H1 (cell line): Measurements from ENCODE around the gene LDLRAD4. TPM values are rescaled to one million over a fixed set of nuclear protein-coding genes. Genes with fewer than 3 reads are reported as not detected.

Source experiments
- CTCF ChIA-PET: fragments of 300-600 bp; sonication (Branson Sonifier 250); formaldehyde crosslinking; loops from one replicate; lab custom pipeline; 2021; ENCODE audit not compliant: partially characterized antibody; lab: Charles Lee
- POLR2A ChIA-PET: fragments of 300-600 bp; sonication (Branson Sonifier 250); formaldehyde crosslinking; loops from one replicate; lab custom pipeline; 2021; ENCODE audit warnings: inconsistent platforms; ENCODE audit not compliant: partially characterized antibody; lab: Charles Lee
- DNase-seq, 2 experiments: peaks; one replicate each; pipeline versions ENCODE4 v3.0.0 to v3.0.0-alpha.2; 2010 to 2022; ENCODE audit warnings: low spot score in 2 of 2, low read depth in 1 of 2, mixed read lengths in 1 of 2
- FAIRE-seq: peaks from 2 replicates; lab custom pipeline; 2011; peaks lifted over from hg19 to GRCh38; lab: Jason Lieb, UNC
- H2AFZ ChIP-seq: 2 replicates; pipeline ENCODE4 v1.8.1; 2012; ENCODE audit warnings: low read length, inconsistent platforms
- H2AK5ac ChIP-seq: 2 replicates; pipeline ENCODE4 v1.6.1; 2013; ENCODE audit warnings: low read depth, low read length
- H2BK120ac ChIP-seq: replicated peaks from 2 replicates; pipeline ENCODE3; 2013; ENCODE audit warnings: low read depth, low read length, inconsistent platforms
- H2BK12ac ChIP-seq: 2 replicates; pipeline ENCODE4 v1.6.1; 2013; ENCODE audit warnings: low read depth, low read length
- H2BK15ac ChIP-seq: 2 replicates; pipeline ENCODE4 v1.6.1; 2013; ENCODE audit warnings: low read length
- H2BK20ac ChIP-seq: 2 replicates; pipeline ENCODE4 v1.6.1; 2013; ENCODE audit warnings: low read length
- H2BK5ac ChIP-seq: 2 replicates; pipeline ENCODE4 v1.6.1; 2013; ENCODE audit warnings: low read depth, low read length
- H3K14ac ChIP-seq: 2 replicates; pipeline ENCODE4 v1.6.1; 2013; ENCODE audit warnings: inconsistent platforms; ENCODE audit not compliant: insufficient read length
- H3K18ac ChIP-seq: 2 replicates; pipeline ENCODE4 v1.6.1; 2013; ENCODE audit warnings: low read length; ENCODE audit errors: extremely low read depth
- H3K23ac ChIP-seq: 2 replicates; pipeline ENCODE4 v1.6.1; 2013; ENCODE audit warnings: inconsistent platforms; ENCODE audit not compliant: insufficient read length
- H3K23me2 ChIP-seq: 2 replicates; pipeline ENCODE4 v1.6.1; 2013; ENCODE audit warnings: low read depth, low read length
- H3K27ac ChIP-seq: 2 replicates; pipeline ENCODE4 v1.6.1; 2011; ENCODE audit warnings: low read depth, low read length, inconsistent platforms
- H3K27me3 ChIP-seq, 4 experiments: replicated peaks in 1 of 4; 1 replicate in 1 of 4; 2 replicates in 3 of 4; pipeline versions ENCODE4 v1.6.1 to v1.8.1; 2011 to 2013; ENCODE audit warnings: low read length in 3 of 4, mild to moderate bottlenecking in 3 of 4, inconsistent platforms in 2 of 4, mixed read lengths in 2 of 4, moderate library complexity in 1 of 4; ENCODE audit not compliant: control insufficient read depth in 3 of 4, insufficient read depth in 3 of 4; ENCODE audit errors: extremely low read depth in 1 of 4
- H3K36me3 ChIP-seq, 4 experiments: 2 replicates each; pipeline versions ENCODE4 v1.6.1 to v1.8.1; 2011 to 2013; ENCODE audit warnings: mild to moderate bottlenecking in 4 of 4, low read length in 3 of 4, moderate library complexity in 2 of 4, control low read depth in 1 of 4, inconsistent platforms in 1 of 4; ENCODE audit not compliant: insufficient read depth in 4 of 4, control insufficient read depth in 2 of 4
- H3K4ac ChIP-seq: replicated peaks from 2 replicates; pipeline ENCODE3; 2013; ENCODE audit warnings: low read length, low read depth, mixed read lengths, inconsistent platforms; ENCODE audit not compliant: insufficient read length
- H3K4me1 ChIP-seq, 4 experiments: replicated peaks in 1 of 4; 1 replicate in 1 of 4; 2 replicates in 3 of 4; pipeline versions ENCODE4 v1.6.1 to v1.8.1; 2011 to 2013; ENCODE audit warnings: low read length in 3 of 4, inconsistent platforms in 2 of 4, mixed read lengths in 1 of 4; ENCODE audit not compliant: insufficient read depth in 4 of 4, control insufficient read depth in 3 of 4
- H3K4me2 ChIP-seq, 2 experiments: 2 replicates each; pipeline versions ENCODE4 v1.6.1 to v1.8.1; 2011 to 2013; ENCODE audit warnings: low read depth in 2 of 2, low read length in 2 of 2, control low read depth in 1 of 2, inconsistent platforms in 1 of 2, mild to moderate bottlenecking in 1 of 2; ENCODE audit not compliant: insufficient read depth in 1 of 2
- H3K4me3 ChIP-seq, 4 experiments: fragments of 200-600, 300-600 bp in 1 of 4; sonication (generic), shearing (Covaris generic), sonication (Bioruptor Twin) in 1 of 4; 2 replicates each; pipeline versions ENCODE4 v1.5.1 to v1.8.1; 2011 to 2016; ENCODE audit warnings: low read length in 4 of 4, low read depth in 3 of 4, control low read depth in 2 of 4, inconsistent platforms in 2 of 4, mild to moderate bottlenecking in 2 of 4, mixed read lengths in 1 of 4, moderate library complexity in 1 of 4; ENCODE audit not compliant: insufficient read depth in 2 of 4; ENCODE audit errors: extremely low read depth in 1 of 4
- H3K56ac ChIP-seq: replicated peaks from 2 replicates; pipeline ENCODE3; 2013; ENCODE audit warnings: low read depth, mild to moderate bottlenecking, mixed read lengths, low read length, inconsistent platforms; ENCODE audit not compliant: insufficient read length
- H3K79me1 ChIP-seq: 2 replicates; pipeline ENCODE4 v1.6.1; 2013; ENCODE audit warnings: low read depth, low read length, control low read depth
- H3K79me2 ChIP-seq, 2 experiments: 2 replicates each; pipeline versions ENCODE4 v1.6.1 to v1.8.1; 2012 to 2013; ENCODE audit warnings: low read length in 2 of 2, mild to moderate bottlenecking in 2 of 2, inconsistent platforms in 1 of 2; ENCODE audit not compliant: insufficient read depth in 2 of 2, control insufficient read depth in 1 of 2
- H3K9ac ChIP-seq, 4 experiments: replicated peaks in 1 of 4; 1 replicate in 1 of 4; 2 replicates in 3 of 4; pipeline versions ENCODE4 v1.6.1 to v1.8.1; 2011 to 2013; ENCODE audit warnings: low read depth in 3 of 4, low read length in 3 of 4, control low read depth in 2 of 4, mild to moderate bottlenecking in 2 of 4, moderate library complexity in 2 of 4, inconsistent platforms in 1 of 4; ENCODE audit errors: extremely low read depth in 1 of 4
- H3K9me3 ChIP-seq, 2 experiments: 2 replicates each; pipeline versions ENCODE4 v1.6.1 to v1.8.1; 2012 to 2013; ENCODE audit warnings: mild to moderate bottlenecking in 2 of 2, moderate library complexity in 2 of 2, control low read depth in 1 of 2, inconsistent platforms in 1 of 2, low read depth in 1 of 2, low read length in 1 of 2, mixed read lengths in 1 of 2; ENCODE audit not compliant: insufficient read depth in 2 of 2
- H4K20me1 ChIP-seq, 2 experiments: replicated peaks in 1 of 2; 2 replicates each; pipeline versions ENCODE3 to v1.8.1; 2011 to 2013; ENCODE audit warnings: inconsistent platforms in 2 of 2, low read length in 2 of 2, mild to moderate bottlenecking in 1 of 2; ENCODE audit not compliant: insufficient read depth in 2 of 2, control insufficient read depth in 1 of 2
- H4K5ac ChIP-seq: 2 replicates; pipeline ENCODE4 v1.6.1; 2013; ENCODE audit warnings: low read length, low read depth, mixed read lengths, inconsistent platforms; ENCODE audit not compliant: insufficient read length
- H4K8ac ChIP-seq: 2 replicates; pipeline ENCODE4 v1.8.0; 2013; ENCODE audit warnings: mild to moderate bottlenecking, moderate library complexity, low read length, inconsistent platforms; ENCODE audit not compliant: insufficient read depth; ENCODE audit errors: extremely low read depth
- H4K91ac ChIP-seq: replicated peaks from 2 replicates; pipeline ENCODE3; 2013; ENCODE audit warnings: low read length, mixed read lengths, inconsistent platforms; ENCODE audit not compliant: insufficient read length
- BRCA1 ChIP-seq: IDR thresholded peaks from 2 replicates; pipeline ENCODE4 v1.6.1; 2012; ENCODE audit warnings: low read depth, low read length, improper control_type of control experiment
- E2F6 ChIP-seq: IDR thresholded peaks from 2 replicates; pipeline ENCODE4 v1.6.1; 2012; ENCODE audit warnings: inconsistent platforms
- EGR1 ChIP-seq: IDR thresholded peaks from 2 replicates; pipeline ENCODE4 v1.6.1; 2011; ENCODE audit warnings: low read depth, low read length, borderline replicate concordance
- EZH2 ChIP-seq: fragments of 200-600 bp; sonication (generic); IDR thresholded peaks from 2 replicates; pipeline ENCODE4 v1.7.1; 2012; ENCODE audit warnings: low read depth, mild to moderate bottlenecking, moderate library complexity, low read length, inconsistent platforms; ENCODE audit not compliant: severe bottlenecking
- KDM5A ChIP-seq: fragments of 200-600 bp; IDR thresholded peaks from 2 replicates; pipeline ENCODE4 v1.7.1; 2012; ENCODE audit warnings: mild to moderate bottlenecking, low read length, inconsistent platforms, mixed read lengths
- RAD21 ChIP-seq, 2 experiments: IDR thresholded peaks in 1 of 2; conservative IDR thresholded peaks in 1 of 2; 2 replicates each; pipeline ENCODE4 v1.6.1; 2011; ENCODE audit warnings: low read depth in 2 of 2, low read length in 2 of 2, improper control_type of control experiment in 1 of 2, inconsistent platforms in 1 of 2, mild to moderate bottlenecking in 1 of 2, moderate library complexity in 1 of 2
- YY1 ChIP-seq: IDR thresholded peaks from 2 replicates; pipeline ENCODE4 v1.6.1; 2011; ENCODE audit warnings: low read depth, mild to moderate bottlenecking, low read length
- WGBS, 2 experiments: shearing (Covaris generic) in 1 of 2; methylation state at CpG; one replicate each; pipeline versions ENCODE4 v1.1.6 to v1.1.7; 2013 to 2015; ENCODE audit warnings: low lambda C conversion rate in 2 of 2, mixed read lengths in 2 of 2, inconsistent platforms in 1 of 2, low coverage in 1 of 2, missing lambda C conversion rate in 1 of 2; ENCODE audit not compliant: insufficient replicate concordance in 2 of 2, insufficient coverage in 1 of 2, insufficient read length in 1 of 2; ENCODE audit errors: extremely low coverage in 1 of 2, missing lambda C conversion rate in 1 of 2; 5-methylcytosine and 5-hydroxymethylcytosine counted together
- polyA plus RNA-seq, 7 experiments: library from polyadenylated mRNA; depleted of rRNA in 3 of 7; stranded (reverse) in 5 of 7; unstranded in 2 of 7; fragments of >200 nt in 5 of 7; fragments of 200-250 nt in 2 of 7; gene quantifications; 1 replicate in 5 of 7; 2 replicates in 1 of 7; 4 replicates in 1 of 7; pipeline versions ENCODE4 v1.2.1 to v1.2.3, GENCODE V29; 2011 to 2013; ENCODE audit warnings: missing spikeins in 2 of 7, mixed read lengths in 2 of 7
- total RNA-seq: library from RNA; stranded (reverse); fragmentation: NEBNext Ultra II Directional; extraction: Animal tissue kit (Norgen Biotek cat#: 25700); gene quantifications from 2 replicates; pipeline ENCODE4 v1.2.1, GENCODE V29; 2021
- TF ChIP-seq, protein P1 (sequence below): IDR thresholded peaks from 2 replicates; pipeline ENCODE4 v1.6.1; 2012; ENCODE audit warnings: inconsistent platforms
- TF ChIP-seq, protein P2 (sequence below), 3 experiments: IDR thresholded peaks; 1 replicate in 2 of 3; 2 replicates in 1 of 3; pipeline versions ENCODE4 v1.5.1 to v1.6.1; 2011; ENCODE audit warnings: low read length in 3 of 3, mild to moderate bottlenecking in 3 of 3, inconsistent platforms in 2 of 3, low read depth in 1 of 3, moderate library complexity in 1 of 3; ENCODE audit not compliant: insufficient read depth in 1 of 3; ENCODE audit errors: control extremely low read depth in 1 of 3

LDLRAD4 gene
- total and polyA plus RNA-seq, 2 of the 8 experiments (the other 6 are each of a cell fraction or from before 2014, with no cell fraction given) = 0.77 to 1.4 TPM

- Histone ChIP-seq H3K23me2 (peaks cover 14% of the 10 kb centered on the region; the same call in 1 of the 2 replicates), H2BK12ac (no peak overlapping the region), H2BK5ac (no peak overlapping the region), H2BK15ac (no peak overlapping the region), H3K9ac (no peak overlapping the region), H4K91ac (no peak overlapping the region), H4K8ac (no peak overlapping the region), H3K4me2 (peak overlapping the region in 1 of 2 experiments; percentile 61; a peak in 1 of 4 replicates), H2BK120ac (no peak overlapping the region), H3K9me3 (no peaks in the 10 kb centered on the region), H3K79me1 (no peaks in the 10 kb centered on the region), H3K18ac (no peak overlapping the region), H4K20me1 (no peaks in the 10 kb centered on the region), H2AFZ (no peak overlapping the region), H3K36me3 (no peaks in the 10 kb centered on the region), H2AK5ac (no peak overlapping the region), H3K23ac (no peak overlapping the region), H3K56ac (no peak overlapping the region), H3K79me2 (no peaks in the 10 kb centered on the region), H4K5ac (no peak overlapping the region), H3K4me3 (no peak overlapping the region; a peak in 1 of 8 replicates), H3K4ac (no peak overlapping the region), H2BK20ac (no peak overlapping the region), H3K4me1 (peaks cover 0 to 5% (median 3%) of the 10 kb centered on the region in 4 experiments; a peak in 1 of 7 replicates), H3K14ac (no peak overlapping the region), H3K27ac (no peak overlapping the region), H3K27me3 (peaks cover 10 to 36% (median 33%) of the 10 kb centered on the region in 4 experiments)
- 46% methylated on average over 8 of the region's 8 CpGs; no CpG with 5 or more reads in 1 of the 2 experiments for WGBS, 2 experiments
- POLR2A ChIA-PET = no interaction called here
- FAIRE-seq (peak; percentile 81), DNase-seq (peak in 1 of 2 experiments; percentile 23)
- TF ChIP-seq EGR1 = no peak
- TF ChIP-seq, protein P1, sequence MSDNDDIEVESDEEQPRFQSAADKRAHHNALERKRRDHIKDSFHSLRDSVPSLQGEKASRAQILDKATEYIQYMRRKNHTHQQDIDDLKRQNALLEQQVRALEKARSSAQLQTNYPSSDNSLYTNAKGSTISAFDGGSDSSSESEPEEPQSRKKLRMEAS = peak; percentile 24; the same call in 1 of the 2 replicates
- TF ChIP-seq EZH2 = peak; percentile 10
- no peak for TF ChIP-seq BRCA1
- peak; percentile 72 to 84 for TF ChIP-seq RAD21 (IDR thresholded peaks at IDR 0.05 in 1 of 2, conservative IDR thresholded peaks at IDR 0.05 in 1 of 2; ENCODE audit: low read depth in 2 of 2, low read length in 2 of 2)
- no peak for TF ChIP-seq YY1
- TF ChIP-seq, protein P2, sequence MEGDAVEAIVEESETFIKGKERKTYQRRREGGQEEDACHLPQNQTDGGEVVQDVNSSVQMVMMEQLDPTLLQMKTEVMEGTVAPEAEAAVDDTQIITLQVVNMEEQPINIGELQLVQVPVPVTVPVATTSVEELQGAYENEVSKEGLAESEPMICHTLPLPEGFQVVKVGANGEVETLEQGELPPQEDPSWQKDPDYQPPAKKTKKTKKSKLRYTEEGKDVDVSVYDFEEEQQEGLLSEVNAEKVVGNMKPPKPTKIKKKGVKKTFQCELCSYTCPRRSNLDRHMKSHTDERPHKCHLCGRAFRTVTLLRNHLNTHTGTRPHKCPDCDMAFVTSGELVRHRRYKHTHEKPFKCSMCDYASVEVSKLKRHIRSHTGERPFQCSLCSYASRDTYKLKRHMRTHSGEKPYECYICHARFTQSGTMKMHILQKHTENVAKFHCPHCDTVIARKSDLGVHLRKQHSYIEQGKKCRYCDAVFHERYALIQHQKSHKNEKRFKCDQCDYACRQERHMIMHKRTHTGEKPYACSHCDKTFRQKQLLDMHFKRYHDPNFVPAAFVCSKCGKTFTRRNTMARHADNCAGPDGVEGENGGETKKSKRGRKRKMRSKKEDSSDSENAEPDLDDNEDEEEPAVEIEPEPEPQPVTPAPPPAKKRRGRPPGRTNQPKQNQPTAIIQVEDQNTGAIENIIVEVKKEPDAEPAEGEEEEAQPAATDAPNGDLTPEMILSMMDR (IDR thresholded peaks at IDR 0.05; ENCODE audit: control extremely low read depth in 1 of 3, insufficient read depth in 1 of 3, low read depth in 1 of 3, low read length in 3 of 3) = peak; percentile 68 to 81 (median 75)
- TF ChIP-seq KDM5A = no peak
- no peak for TF ChIP-seq E2F6
- CTCF ChIA-PET = interaction anchor here (0.5 to 2.0 kb wide), 30 partner anchors 8 to 396 kb away, joined by 3 to 6 read pairs (median 4); no protein-coding TSS in a partner anchor
Measured at GRCh38 chr18:13216092-13216582, 2.4 kb upstream of the LDLRAD4 start.
